Measurements from ENCODE around the gene SCLY. TPM values are rescaled to one million over a fixed set of nuclear protein-coding genes. Genes with fewer than 3 reads are reported as not detected.

The SCLY gene
- total RNA-seq, 1 donor: 18.6 TPM

DNA sequence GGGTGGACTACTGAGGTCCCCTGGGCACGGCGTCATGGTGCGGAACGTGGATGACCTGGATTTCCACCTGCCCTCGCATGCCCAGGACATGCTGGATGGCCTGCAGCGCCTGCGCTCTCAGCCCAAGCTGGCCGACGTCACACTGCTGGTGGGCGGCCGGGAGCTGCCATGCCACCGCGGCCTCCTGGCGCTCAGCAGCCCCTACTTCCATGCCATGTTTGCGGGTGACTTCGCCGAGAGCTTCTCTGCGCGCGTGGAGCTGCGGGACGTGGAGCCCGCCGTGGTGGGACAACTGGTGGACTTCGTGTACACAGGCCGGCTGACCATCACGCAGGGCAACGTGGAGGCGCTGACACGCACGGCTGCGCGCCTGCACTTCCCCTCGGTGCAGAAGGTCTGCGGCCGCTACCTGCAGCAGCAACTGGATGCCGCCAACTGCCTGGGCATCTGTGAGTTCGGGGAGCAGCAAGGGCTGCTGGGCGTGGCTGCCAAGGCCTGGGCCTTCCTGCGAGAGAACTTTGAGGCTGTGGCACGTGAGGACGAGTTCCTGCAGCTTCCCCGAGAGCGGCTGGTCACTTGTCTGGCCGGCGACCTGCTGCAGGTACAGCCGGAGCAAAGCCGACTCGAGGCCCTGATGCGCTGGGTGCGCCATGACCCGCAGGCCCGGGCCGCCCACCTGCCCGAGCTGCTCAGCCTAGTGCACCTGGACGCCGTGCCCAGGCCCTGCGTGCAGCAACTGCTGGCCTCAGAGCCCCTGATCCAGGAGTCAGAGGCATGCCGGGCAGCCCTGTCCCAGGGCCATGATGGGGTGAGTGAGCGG lies 80.1 kb downstream of the SCLY start:
- DNase-seq (ENCODE audit: low read depth): no peak
- H3K4me3 ChIP-seq (ENCODE audit: low read depth, low read length): no peak overlapping the region
- TF ChIP-seq, protein P1, sequence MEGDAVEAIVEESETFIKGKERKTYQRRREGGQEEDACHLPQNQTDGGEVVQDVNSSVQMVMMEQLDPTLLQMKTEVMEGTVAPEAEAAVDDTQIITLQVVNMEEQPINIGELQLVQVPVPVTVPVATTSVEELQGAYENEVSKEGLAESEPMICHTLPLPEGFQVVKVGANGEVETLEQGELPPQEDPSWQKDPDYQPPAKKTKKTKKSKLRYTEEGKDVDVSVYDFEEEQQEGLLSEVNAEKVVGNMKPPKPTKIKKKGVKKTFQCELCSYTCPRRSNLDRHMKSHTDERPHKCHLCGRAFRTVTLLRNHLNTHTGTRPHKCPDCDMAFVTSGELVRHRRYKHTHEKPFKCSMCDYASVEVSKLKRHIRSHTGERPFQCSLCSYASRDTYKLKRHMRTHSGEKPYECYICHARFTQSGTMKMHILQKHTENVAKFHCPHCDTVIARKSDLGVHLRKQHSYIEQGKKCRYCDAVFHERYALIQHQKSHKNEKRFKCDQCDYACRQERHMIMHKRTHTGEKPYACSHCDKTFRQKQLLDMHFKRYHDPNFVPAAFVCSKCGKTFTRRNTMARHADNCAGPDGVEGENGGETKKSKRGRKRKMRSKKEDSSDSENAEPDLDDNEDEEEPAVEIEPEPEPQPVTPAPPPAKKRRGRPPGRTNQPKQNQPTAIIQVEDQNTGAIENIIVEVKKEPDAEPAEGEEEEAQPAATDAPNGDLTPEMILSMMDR (IDR thresholded peaks at IDR 0.05; ENCODE audit: insufficient read depth, low read depth, low read length): no peak

DNA sequence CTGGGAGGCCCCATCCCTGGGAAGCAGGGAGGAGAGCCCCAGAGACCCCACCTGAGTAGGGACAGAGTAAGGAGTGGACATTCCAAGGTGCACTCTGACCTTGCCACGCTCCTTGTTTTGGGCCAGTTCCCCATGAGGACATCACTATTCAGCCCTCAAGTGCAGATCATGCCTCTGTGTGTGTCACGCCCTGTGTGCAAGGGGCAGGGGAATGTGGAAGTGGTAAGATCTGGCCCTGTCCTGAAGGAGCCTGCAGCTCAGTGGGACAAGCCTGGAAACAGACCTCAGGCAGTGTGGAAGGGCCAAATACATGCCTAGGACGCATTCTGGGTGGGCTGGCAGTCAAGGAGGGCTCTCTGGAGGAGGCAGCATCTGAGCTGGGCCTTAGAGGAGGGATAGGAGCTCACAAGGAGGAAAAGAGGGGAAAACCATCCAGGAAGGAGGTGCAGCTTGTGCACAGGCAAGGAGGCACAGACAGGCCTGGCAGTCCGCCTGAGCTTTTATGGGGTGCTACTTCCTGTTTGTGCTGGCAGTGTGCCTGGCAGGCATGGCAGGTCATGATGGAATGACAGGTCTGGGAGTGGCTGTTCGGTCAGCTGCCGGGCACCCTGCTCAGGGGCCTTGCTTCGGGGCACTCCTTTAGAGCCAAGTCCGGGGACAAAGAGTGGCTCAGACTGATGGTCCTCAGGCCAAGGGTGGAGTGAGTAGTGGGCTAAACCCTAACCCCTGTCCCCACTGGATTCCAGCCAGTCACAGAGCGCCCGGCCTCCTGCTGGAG lies 80.9 kb downstream of the SCLY start:
- H3K4me3 ChIP-seq (ENCODE audit: low read depth, low read length): no peak overlapping the region
- DNase-seq (ENCODE audit: low read depth): no peak
- TF ChIP-seq, protein P1 (IDR thresholded peaks at IDR 0.05; ENCODE audit: insufficient read depth, low read depth, low read length): no peak

- no peak for DNase-seq (ENCODE audit: low read depth)
- H3K4me3 ChIP-seq (ENCODE audit: low read depth, low read length): no peak overlapping the region
These were observed 81.8 kb downstream of the SCLY start for GRCh38 chr2:238142382-238143205.

DNA sequence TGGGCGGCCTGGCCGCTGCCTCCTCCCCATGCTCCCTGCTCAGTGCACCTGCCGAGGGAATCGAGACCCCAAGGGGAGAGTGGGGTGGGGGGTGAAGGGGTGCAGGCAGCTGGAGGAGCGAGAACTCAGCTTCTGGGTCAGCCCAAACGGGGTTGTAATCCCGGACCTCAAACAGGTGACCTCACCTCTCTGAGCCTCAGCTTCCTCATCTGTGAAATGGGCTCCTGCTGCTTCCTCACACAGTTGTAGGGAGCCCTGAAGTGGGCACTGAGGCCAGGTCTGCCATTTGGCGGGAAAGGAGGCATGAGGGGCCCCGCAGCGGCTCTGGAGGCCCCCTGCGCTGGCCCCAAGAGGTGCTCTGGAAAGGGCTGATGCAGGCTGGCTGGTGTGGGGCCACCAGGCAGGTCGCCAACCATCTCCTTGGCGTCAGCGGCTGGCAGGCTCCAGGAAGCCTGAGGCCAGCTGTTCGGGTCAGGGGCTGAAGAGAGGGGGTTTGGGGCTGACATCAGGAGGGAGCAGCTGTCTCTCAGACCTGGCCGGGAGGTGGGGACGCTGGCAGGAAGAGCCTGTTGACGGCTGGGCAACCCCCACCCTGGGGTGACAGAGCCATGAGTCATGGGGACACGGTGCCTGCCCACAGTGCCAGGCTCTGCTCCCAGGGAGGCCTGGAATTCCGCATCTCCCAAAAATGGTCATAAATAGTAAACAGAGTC lies 82.6 kb downstream of the SCLY start:
- H3K4me3 ChIP-seq (ENCODE audit: low read depth, low read length): no peak overlapping the region
- no peak for DNase-seq (ENCODE audit: low read depth)
- TF ChIP-seq, protein P1 (IDR thresholded peaks at IDR 0.05; ENCODE audit: insufficient read depth, low read depth, low read length): no peak

More at GRCh38 chr2:238142382-238143205, 81.8 kb downstream of the SCLY start:
- TF ChIP-seq, protein P1 (IDR thresholded peaks at IDR 0.05; ENCODE audit: insufficient read depth, low read depth, low read length): no peak

DNA sequence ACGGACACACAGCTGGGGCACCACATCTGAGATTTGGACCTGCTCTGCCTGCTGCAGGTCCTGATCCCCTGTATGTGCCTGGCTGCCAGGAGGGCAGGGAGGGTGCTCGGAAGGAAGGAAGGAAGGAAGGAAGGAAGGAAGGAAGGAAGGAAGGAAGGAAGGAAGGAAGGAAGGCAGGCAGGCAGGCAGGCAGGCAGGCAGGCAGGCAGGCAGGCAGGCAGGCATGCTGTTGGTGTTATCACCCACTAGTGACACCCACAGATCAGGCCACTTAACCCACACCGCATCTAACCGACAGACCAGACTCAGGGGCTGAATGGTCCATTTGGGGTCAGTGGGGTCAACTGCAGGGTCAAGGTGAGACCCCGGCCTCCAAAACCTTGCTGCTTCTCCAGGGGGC lies 83.5 kb downstream of the SCLY start:
- TF ChIP-seq, protein P1 (IDR thresholded peaks at IDR 0.05; ENCODE audit: insufficient read depth, low read depth, low read length): no peak
- no peak for DNase-seq (ENCODE audit: low read depth)
- no peak overlapping the region for H3K4me3 ChIP-seq (ENCODE audit: low read depth, low read length)

DNA sequence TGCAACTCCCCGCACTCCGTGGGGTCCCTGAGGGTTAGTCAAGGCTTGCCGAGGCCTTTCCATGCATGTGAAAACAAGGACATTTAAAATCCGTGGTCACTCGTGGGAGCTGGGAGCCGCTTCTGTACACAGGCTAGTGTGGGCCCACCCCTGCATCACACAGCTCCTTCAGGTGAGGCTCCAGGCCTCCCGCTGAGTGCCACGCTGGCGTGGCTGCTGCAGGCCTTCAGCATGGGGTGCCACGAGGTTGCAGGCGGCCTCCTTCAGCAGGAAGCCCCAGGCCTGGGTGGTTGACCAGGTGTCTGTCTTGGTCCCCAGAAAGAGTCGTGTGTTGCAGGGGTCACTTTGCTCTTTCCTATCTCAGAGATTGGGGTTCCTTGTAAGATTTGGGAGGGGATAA lies 84.2 kb downstream of the SCLY start:
- H3K4me3 ChIP-seq (ENCODE audit: low read depth, low read length): no peak overlapping the region
- DNase-seq (ENCODE audit: low read depth): no peak
- TF ChIP-seq, protein P1 (IDR thresholded peaks at IDR 0.05; ENCODE audit: insufficient read depth, low read depth, low read length): no peak

All from fibroblast of villous mesenchyme (primary cell).